Colonic mucosa (tissue), 4 donors: ENCODE data around the gene CCDC102A. TPM values are rescaled to one million over a fixed set of nuclear protein-coding genes. Genes with fewer than 3 reads are reported as not detected.

Source experiments
- DNase-seq: peaks from one replicate; pipeline ENCODE4 v3.0.0-alpha.2; 2020
- H3K27ac ChIP-seq: fragments of 200-600 bp; one replicate; pipeline ENCODE4 v1.8.0; 2021
- H3K27me3 ChIP-seq: fragments of 200-600 bp; one replicate; pipeline ENCODE4 v1.8.0; 2021
- H3K36me3 ChIP-seq: fragments of 200-600 bp; one replicate; pipeline ENCODE4 v1.8.0; 2021
- H3K4me1 ChIP-seq: fragments of 200-600 bp; one replicate; pipeline ENCODE4 v1.8.0; 2021; ENCODE audit warnings: mild to moderate bottlenecking
- H3K4me3 ChIP-seq: fragments of 200-600 bp; one replicate; pipeline ENCODE4 v1.8.0; 2021
- H3K9ac ChIP-seq, 2 donors: one replicate each; pipeline ENCODE4 v1.7.0; 2013; ENCODE audit warnings: control low read depth in 2 of 2, low read depth in 2 of 2, low read length in 2 of 2
- H3K9me3 ChIP-seq: fragments of 200-600 bp; one replicate; pipeline ENCODE4 v1.8.0; 2021
- CTCF ChIP-seq: fragments of 200-600 bp; IDR thresholded peaks from one replicate; pipeline ENCODE4 v1.8.0; 2022; ENCODE audit warnings: antibody characterized with exemption, mild to moderate bottlenecking
- intact Hi-C: fragments of 100-400 bp; cut with DNase I; formaldehyde crosslinking; loops from one replicate; pipeline ENCODE4 v1.14.1; 2022
- total RNA-seq, 2 donors: library from RNA; stranded (reverse); fragmentation: NEBNext Ultra II Directional in 1 of 2; extraction: Animal tissue kit (Norgen Biotek cat#: 25700) in 1 of 2; gene quantifications; one replicate each; pipeline ENCODE4 v1.2.1, GENCODE V29; 2021
- donor health status: healthy.
- donor health status: DM: no; HTN: no; CAD: no.
- donor health status: DM: no; HTN: no; CAD: no.

CCDC102A gene
- total RNA-seq, 2 donors from 2014 or later = 1.9 to 2.5 TPM

GRCh38 chr16:57538235-57538721 lies 1.9 kb upstream of the CCDC102A start:
- Histone ChIP-seq H3K4me3 (no peak overlapping the region), H3K9ac (no peak overlapping the region), H3K4me1 (no peaks in the 10 kb centered on the region), H3K36me3 (no peaks in the 10 kb centered on the region), H3K9me3 (no peaks in the 10 kb centered on the region), H3K27me3 (no peaks in the 10 kb centered on the region), H3K27ac (no peak overlapping the region)
- DNase-seq = peak; percentile 13
- intact Hi-C loops = no loop called here
- no peak for TF ChIP-seq CTCF

- H3K9me3 ChIP-seq = no peaks in the 10 kb centered on the region
- intact Hi-C loops = no loop called here
- H3K27me3 ChIP-seq = no peaks in the 10 kb centered on the region
- DNase-seq = peak; percentile 17
- no peak overlapping the region for H3K4me3 ChIP-seq
- H3K36me3 ChIP-seq = no peaks in the 10 kb centered on the region
- no peak for TF ChIP-seq CTCF
- H3K9ac ChIP-seq = no peak overlapping the region
- H3K27ac ChIP-seq = no peak overlapping the region
- H3K4me1 ChIP-seq = no peaks in the 10 kb centered on the region
Measured at GRCh38 chr16:57537581-57538234, 1.3 kb upstream of the CCDC102A start.

- Histone ChIP-seq H3K4me3 (peak overlapping the region; percentile 68), H3K4me1 (no peaks in the 10 kb centered on the region), H3K36me3 (no peaks in the 10 kb centered on the region), H3K27ac (no peak overlapping the region), H3K9ac (peak overlapping the region; percentile 51 to 79), H3K27me3 (no peaks in the 10 kb centered on the region), H3K9me3 (no peaks in the 10 kb centered on the region)
- intact Hi-C loops = no loop called here
- TF ChIP-seq CTCF = no peak
- DNase-seq = no peak
Measured at GRCh38 chr16:57537194-57537505, 779 bp upstream of the CCDC102A start.

GRCh38 chr16:57535680-57536305 lies 578 bp downstream of the CCDC102A start:
- Histone ChIP-seq H3K9ac (peak overlapping the region; percentile 71 to 79), H3K9me3 (no peaks in the 10 kb centered on the region), H3K4me3 (peak overlapping the region; percentile 68), H3K4me1 (no peaks in the 10 kb centered on the region), H3K36me3 (no peaks in the 10 kb centered on the region), H3K27ac (peak overlapping the region; percentile 83), H3K27me3 (no peaks in the 10 kb centered on the region)
- no peak for TF ChIP-seq CTCF
- peak; percentile 94 for DNase-seq
- intact Hi-C loops = no loop called here

- Histone ChIP-seq H3K27ac (no peak overlapping the region), H3K4me3 (peak overlapping the region; percentile 68), H3K9me3 (no peaks in the 10 kb centered on the region), H3K27me3 (no peaks in the 10 kb centered on the region), H3K9ac (no peak overlapping the region), H3K4me1 (peaks cover 5% of the 10 kb centered on the region), H3K36me3 (no peaks in the 10 kb centered on the region)
- TF ChIP-seq CTCF = no peak
- intact Hi-C loops = no loop called here
- DNase-seq = peak; percentile 21
Measured at GRCh38 chr16:57534881-57535658, 1.3 kb downstream of the CCDC102A start.
